ENCODE data around the gene PDE10A. TPM values are rescaled to one million over a fixed set of nuclear protein-coding genes. Genes with fewer than 3 reads are reported as not detected.

The PDE10A gene
- total RNA-seq, 1 experiment from 2014 or later = 1.8 TPM

DNA sequence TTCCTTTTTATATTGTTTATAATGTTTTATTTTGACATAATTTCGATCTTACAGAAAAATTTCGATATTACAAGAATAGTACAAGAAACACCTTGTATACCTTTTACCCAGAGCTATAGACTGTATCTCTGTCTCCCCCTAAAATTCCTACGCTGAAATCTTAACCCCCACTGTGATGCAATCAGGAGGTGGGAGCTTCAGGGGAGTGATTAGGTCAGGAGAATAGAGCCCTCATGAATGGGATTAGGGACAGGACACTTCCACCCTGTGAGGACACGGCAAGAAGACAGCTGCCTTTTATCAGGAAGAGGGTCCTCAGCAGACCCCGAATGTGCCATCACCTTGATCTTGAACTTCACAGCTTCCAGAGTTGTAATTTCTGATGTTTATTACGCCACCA, 204.9 kb downstream of the PDE10A start:
- H3K27me3 Mint-ChIP-seq (ENCODE audit: insufficient read depth, unreplicated experiment) = no peaks in the 10 kb centered on the region
- H3K36me3 Mint-ChIP-seq (ENCODE audit: insufficient read depth, unreplicated experiment) = no peaks in the 10 kb centered on the region
- no peak for DNase-seq (ENCODE audit: unreplicated experiment)

DNA sequence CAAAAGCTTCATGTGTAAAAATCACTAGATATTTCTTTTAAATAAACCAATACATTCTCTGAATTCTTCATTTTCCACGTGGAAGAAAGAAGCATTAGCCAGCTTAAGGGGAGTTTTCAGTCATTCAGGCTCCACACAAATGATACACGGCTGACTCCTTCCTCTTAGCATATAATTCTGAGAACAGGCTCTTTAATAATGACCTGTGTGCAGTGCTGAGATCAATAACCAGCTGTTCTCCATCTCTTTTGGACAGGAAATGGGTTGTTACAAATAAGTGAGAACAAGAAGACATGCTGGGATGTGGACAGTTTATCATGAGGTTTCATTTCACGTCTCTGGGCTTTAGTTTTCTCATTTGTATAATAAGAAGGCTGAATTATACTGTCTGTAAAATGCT, 206.8 kb downstream of the PDE10A start:
- TF ChIP-seq, protein P1, sequence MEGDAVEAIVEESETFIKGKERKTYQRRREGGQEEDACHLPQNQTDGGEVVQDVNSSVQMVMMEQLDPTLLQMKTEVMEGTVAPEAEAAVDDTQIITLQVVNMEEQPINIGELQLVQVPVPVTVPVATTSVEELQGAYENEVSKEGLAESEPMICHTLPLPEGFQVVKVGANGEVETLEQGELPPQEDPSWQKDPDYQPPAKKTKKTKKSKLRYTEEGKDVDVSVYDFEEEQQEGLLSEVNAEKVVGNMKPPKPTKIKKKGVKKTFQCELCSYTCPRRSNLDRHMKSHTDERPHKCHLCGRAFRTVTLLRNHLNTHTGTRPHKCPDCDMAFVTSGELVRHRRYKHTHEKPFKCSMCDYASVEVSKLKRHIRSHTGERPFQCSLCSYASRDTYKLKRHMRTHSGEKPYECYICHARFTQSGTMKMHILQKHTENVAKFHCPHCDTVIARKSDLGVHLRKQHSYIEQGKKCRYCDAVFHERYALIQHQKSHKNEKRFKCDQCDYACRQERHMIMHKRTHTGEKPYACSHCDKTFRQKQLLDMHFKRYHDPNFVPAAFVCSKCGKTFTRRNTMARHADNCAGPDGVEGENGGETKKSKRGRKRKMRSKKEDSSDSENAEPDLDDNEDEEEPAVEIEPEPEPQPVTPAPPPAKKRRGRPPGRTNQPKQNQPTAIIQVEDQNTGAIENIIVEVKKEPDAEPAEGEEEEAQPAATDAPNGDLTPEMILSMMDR (IDR thresholded peaks at IDR 0.05; ENCODE audit: unreplicated experiment) = no peak
- H3K27me3 Mint-ChIP-seq (ENCODE audit: insufficient read depth, unreplicated experiment) = no peaks in the 10 kb centered on the region
- H3K27ac Mint-ChIP-seq (ENCODE audit: low read depth, unreplicated experiment) = no peak overlapping the region
- H3K4me3 Mint-ChIP-seq (ENCODE audit: unreplicated experiment) = no peak overlapping the region
- H3K9me3 Mint-ChIP-seq (ENCODE audit: unreplicated experiment) = no peaks in the 10 kb centered on the region
- CTCF ChIA-PET = interaction anchor here (0.6 to 2.5 kb wide), 5 partner anchors 16 to 650 kb away, joined by 3 to 12 read pairs (median 4); no protein-coding TSS in a partner anchor
- no peaks in the 10 kb centered on the region for H3K4me1 Mint-ChIP-seq (ENCODE audit: insufficient read depth, unreplicated experiment)
- H3K36me3 Mint-ChIP-seq (ENCODE audit: insufficient read depth, unreplicated experiment) = no peaks in the 10 kb centered on the region
- no peak for DNase-seq (ENCODE audit: unreplicated experiment)
- POLR2A ChIA-PET = interaction anchor here (0.9 kb wide), 1 partner anchor 10 kb away, joined by 4 read pairs; no protein-coding TSS in a partner anchor
- intact Hi-C loops (cut with micrococcal nuclease) = no loop called here
- BruUV-seq (replicated peaks) = no TSS peak

More for the DNA sequence above, 204.9 kb downstream of the PDE10A start:
- BruUV-seq (replicated peaks) = no TSS peak
- TF ChIP-seq, protein P1 (IDR thresholded peaks at IDR 0.05; ENCODE audit: unreplicated experiment) = no peak
- H3K4me1 Mint-ChIP-seq (ENCODE audit: insufficient read depth, unreplicated experiment) = no peaks in the 10 kb centered on the region
- H3K27ac Mint-ChIP-seq (ENCODE audit: low read depth, unreplicated experiment) = no peak overlapping the region
- CTCF ChIA-PET = interaction anchor here (0.6 to 2.5 kb wide), 5 partner anchors 9 to 394 kb away, joined by 3 to 12 read pairs (median 3); no protein-coding TSS in a partner anchor
- H3K9me3 Mint-ChIP-seq (ENCODE audit: unreplicated experiment) = no peaks in the 10 kb centered on the region
- POLR2A ChIA-PET = interaction anchor here (0.9 kb wide), 1 partner anchor 14 kb away, joined by 4 read pairs; no protein-coding TSS in a partner anchor
- H3K4me3 Mint-ChIP-seq (ENCODE audit: unreplicated experiment) = no peak overlapping the region
- intact Hi-C loops (cut with micrococcal nuclease) = no loop called here

GRCh38 chr6:165455488-165455887, 207.6 kb downstream of the PDE10A start:
- intact Hi-C loops (cut with micrococcal nuclease) = no loop called here
- Mint-ChIP-seq H3K9me3 (ENCODE audit: unreplicated experiment) (no peaks in the 10 kb centered on the region), H3K36me3 (ENCODE audit: insufficient read depth, unreplicated experiment) (no peaks in the 10 kb centered on the region), H3K27ac (ENCODE audit: low read depth, unreplicated experiment) (no peak overlapping the region), H3K4me1 (ENCODE audit: insufficient read depth, unreplicated experiment) (no peaks in the 10 kb centered on the region), H3K27me3 (ENCODE audit: insufficient read depth, unreplicated experiment) (no peaks in the 10 kb centered on the region), H3K4me3 (ENCODE audit: unreplicated experiment) (no peak overlapping the region)
- CTCF ChIA-PET = interaction anchor here (0.7 to 1.9 kb wide), 2 partner anchors 392 to 394 kb away, joined by 3 to 7 read pairs; no protein-coding TSS in a partner anchor
- POLR2A ChIA-PET = no interaction called here
- no TSS peak for BruUV-seq (replicated peaks)
- no peak for DNase-seq (ENCODE audit: unreplicated experiment)
- TF ChIP-seq, protein P1 (IDR thresholded peaks at IDR 0.05; ENCODE audit: unreplicated experiment) = no peak

GRCh38 chr6:165453395-165453794, 209.6 kb downstream of the PDE10A start:
- no peak overlapping the region for H3K4me3 Mint-ChIP-seq (ENCODE audit: unreplicated experiment)
- CTCF ChIA-PET = interaction anchor here (1.2 to 2.5 kb wide), 2 partner anchors 13 to 397 kb away, joined by 3 to 10 read pairs; no protein-coding TSS in a partner anchor
- BruUV-seq (replicated peaks) = no TSS peak

More at GRCh38 chr6:165453395-165453794, 209.6 kb downstream of the PDE10A start:
- no peak for DNase-seq (ENCODE audit: unreplicated experiment)
- Mint-ChIP-seq H3K9me3 (ENCODE audit: unreplicated experiment) (no peaks in the 10 kb centered on the region), H3K4me1 (ENCODE audit: insufficient read depth, unreplicated experiment) (no peaks in the 10 kb centered on the region), H3K27ac (ENCODE audit: low read depth, unreplicated experiment) (no peak overlapping the region), H3K36me3 (ENCODE audit: insufficient read depth, unreplicated experiment) (no peaks in the 10 kb centered on the region), H3K27me3 (ENCODE audit: insufficient read depth, unreplicated experiment) (no peaks in the 10 kb centered on the region)
- POLR2A ChIA-PET = no interaction called here
- TF ChIP-seq, protein P1 (IDR thresholded peaks at IDR 0.05; ENCODE audit: unreplicated experiment) = no peak
- intact Hi-C loops (cut with micrococcal nuclease) = no loop called here

Data from MCF 10A (cell line).